GM23248 (cell line): Measurements from ENCODE around the gene GFOD1.
"Not testable (repeated sequence)": the region's sequence is repeated elsewhere in the genome, so short reads cannot be mapped to it uniquely, and the experiment has no call there.

ENCODE experiments used
- EZH2 ChIP-seq: fragments of 200-600 bp; sonication (generic); IDR thresholded peaks from 2 replicates; pipeline ENCODE4 v1.6.1; 2018; ENCODE audit warnings: antibody characterized with exemption, mild to moderate bottlenecking; ENCODE audit not compliant: insufficient read depth, poor library complexity, severe bottlenecking
- EZH2phosphoT487 ChIP-seq: fragments of 200-600 bp; sonication (generic); IDR thresholded peaks from 2 replicates; pipeline ENCODE4 v1.6.1; 2018; ENCODE audit warnings: antibody characterized with exemption, moderate library complexity, mild to moderate bottlenecking, low read depth; ENCODE audit not compliant: insufficient read depth

DNA sequence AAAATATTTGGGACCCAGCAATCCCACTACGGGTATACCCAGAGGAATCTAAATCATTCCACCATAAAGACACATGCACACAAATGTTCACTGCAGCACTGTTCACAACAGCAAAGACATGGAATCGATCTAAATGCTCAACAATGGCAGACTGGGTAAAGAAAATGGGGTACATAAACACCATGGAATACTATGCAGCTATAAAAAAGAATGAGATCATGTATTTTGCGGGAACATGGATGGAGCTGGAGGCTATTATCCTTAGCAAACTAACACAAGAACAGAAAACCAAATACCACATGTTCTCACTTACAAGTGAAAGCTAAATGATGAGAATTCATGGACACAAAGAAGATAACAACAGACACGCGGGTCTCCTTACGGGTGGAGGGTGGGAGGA, 43.4 kb downstream of the GFOD1 start:
- TF ChIP-seq EZH2, EZH2phosphoT487: not testable (repeated sequence)
